Measurements from ENCODE around the gene ZNF80.
"Not testable (repeated sequence)": the region's sequence is repeated elsewhere in the genome, so short reads cannot be mapped to it uniquely, and the experiment has no call there.

The ZNF80 gene

GRCh38 chr3:114237478-114237877, at the start of gene ZNF80:
TSS of gene ZNF80 (minus strand) at chr3:114237578. CDS start at chr3:114237074, 504 bp downstream.
- DNase-seq (ENCODE audit: low read depth in 2 of 2): not testable (repeated sequence)

- no peak for DNase-seq (ENCODE audit: low read depth in 2 of 2)
Measured at GRCh38 chr3:114286266-114286665, 48.9 kb upstream of the ZNF80 start.

GRCh38 chr3:114285648-114286230, 48.4 kb upstream of the ZNF80 start:
- no peak for DNase-seq (ENCODE audit: low read depth in 2 of 2)

- no peak for DNase-seq (ENCODE audit: low read depth in 2 of 2)
Measured at GRCh38 chr3:114284644-114285043, 47.3 kb upstream of the ZNF80 start.

- DNase-seq (ENCODE audit: low read depth in 2 of 2): not testable (repeated sequence)
Measured at GRCh38 chr3:114276856-114277255, 39.5 kb upstream of the ZNF80 start.

GRCh38 chr3:114274929-114275328, 37.6 kb upstream of the ZNF80 start:
- DNase-seq (ENCODE audit: low read depth in 2 of 2): no peak

GRCh38 chr3:114272271-114272670, 34.9 kb upstream of the ZNF80 start:
- no peak for DNase-seq (ENCODE audit: low read depth in 2 of 2)

- no peak for DNase-seq (ENCODE audit: low read depth in 2 of 2)
Measured at GRCh38 chr3:114270019-114270418, 32.6 kb upstream of the ZNF80 start.

- DNase-seq (ENCODE audit: low read depth in 2 of 2): no peak
Measured at GRCh38 chr3:114260152-114260551, 22.8 kb upstream of the ZNF80 start.

- no peak for DNase-seq (ENCODE audit: low read depth in 2 of 2)
Measured at GRCh38 chr3:114259566-114259965, 22.2 kb upstream of the ZNF80 start.

- no peak for DNase-seq (ENCODE audit: low read depth in 2 of 2)
Measured at GRCh38 chr3:114253505-114253904, 16.1 kb upstream of the ZNF80 start.

- no peak for DNase-seq (ENCODE audit: low read depth in 2 of 2)
Measured at GRCh38 chr3:114252954-114253353, 15.6 kb upstream of the ZNF80 start.

GRCh38 chr3:114242947-114243346, 5.6 kb upstream of the ZNF80 start:
- no peak for DNase-seq (ENCODE audit: low read depth in 2 of 2)

GRCh38 chr3:114241262-114241661, 3.9 kb upstream of the ZNF80 start:
- DNase-seq (ENCODE audit: low read depth in 2 of 2): no peak

GRCh38 chr3:114238146-114238785, 888 bp upstream of the ZNF80 start:
- not testable (repeated sequence) for DNase-seq (ENCODE audit: low read depth in 2 of 2)

- no peak for DNase-seq (ENCODE audit: low read depth in 2 of 2)
Measured at GRCh38 chr3:114235431-114235830, 1.9 kb downstream of the ZNF80 start.

- DNase-seq (ENCODE audit: low read depth in 2 of 2): no peak
Measured at GRCh38 chr3:114234745-114235144, 2.6 kb downstream of the ZNF80 start.

- no peak for DNase-seq (ENCODE audit: low read depth in 2 of 2)
Measured at GRCh38 chr3:114231616-114232015, 5.8 kb downstream of the ZNF80 start.

- DNase-seq (ENCODE audit: low read depth in 2 of 2): no peak
Measured at GRCh38 chr3:114227076-114227475, 10.3 kb downstream of the ZNF80 start.

GRCh38 chr3:114226313-114226712, 11.1 kb downstream of the ZNF80 start:
- no peak for DNase-seq (ENCODE audit: low read depth in 2 of 2)

GRCh38 chr3:114223143-114223542, 14.2 kb downstream of the ZNF80 start:
- no peak for DNase-seq (ENCODE audit: low read depth in 2 of 2)

- DNase-seq (ENCODE audit: low read depth in 2 of 2): no peak
Measured at GRCh38 chr3:114221881-114222264, 15.5 kb downstream of the ZNF80 start.

GRCh38 chr3:114221165-114221880, 16.1 kb downstream of the ZNF80 start:
- DNase-seq (ENCODE audit: low read depth in 2 of 2): peak; percentile 20 to 21
